Stimulated activated CD4-positive, alpha-beta T cell treated with anti-CD3 and anti-CD28 coated beads, Interleukin-2, amount 100 ng/mL, for 4 hours (primary cell): ENCODE data around the gene PFDN5.
"Not testable (repeated sequence)": the region's sequence is repeated elsewhere in the genome, so short reads cannot be mapped to it uniquely, and the experiment has no call there.

ENCODE experiments used
- DNase-seq: peaks from one replicate; pipeline ENCODE4 v3.0.0-alpha.2; 2020; ENCODE audit warnings: low read depth

The PFDN5 gene

GRCh38 chr12:53328043-53328435 is 32.7 kb downstream of the PFDN5 start:
- no peak for DNase-seq

- no peak for DNase-seq
These were observed 35.3 kb downstream of the PFDN5 start for GRCh38 chr12:53330671-53331070.

GRCh38 chr12:53332339-53332738 is 37.0 kb downstream of the PFDN5 start:
- DNase-seq = not testable (repeated sequence)

- DNase-seq = no peak
These were observed 37.4 kb downstream of the PFDN5 start for GRCh38 chr12:53332744-53333143.

- DNase-seq = no peak
These were observed 37.9 kb downstream of the PFDN5 start for GRCh38 chr12:53333289-53333688.

GRCh38 chr12:53333845-53334244 is 38.5 kb downstream of the PFDN5 start:
- no peak for DNase-seq

- DNase-seq = no peak
These were observed 39.5 kb downstream of the PFDN5 start for GRCh38 chr12:53334822-53335221.

- DNase-seq = no peak
These were observed 40.9 kb downstream of the PFDN5 start, which contains the start of gene SP7 for GRCh38 chr12:53336181-53336681. TSS of gene SP7 (minus strand) at chr12:53336354. CDS start at chr12:53335646, 708 bp downstream.

- DNase-seq = no peak
These were observed 42.7 kb downstream of the PFDN5 start for GRCh38 chr12:53338017-53338416.

GRCh38 chr12:53338916-53339315 is 43.6 kb downstream of the PFDN5 start:
- DNase-seq = no peak

GRCh38 chr12:53340398-53340797 is 45.1 kb downstream of the PFDN5 start:
- no peak for DNase-seq

GRCh38 chr12:53343449-53343848 is 48.1 kb downstream of the PFDN5 start:
- DNase-seq = no peak

- DNase-seq = no peak
These were observed 48.6 kb downstream of the PFDN5 start for GRCh38 chr12:53343969-53344368.

GRCh38 chr12:53344487-53344823 is 49.1 kb downstream of the PFDN5 start:
- no peak for DNase-seq

GRCh38 chr12:53344824-53345485 is 49.6 kb downstream of the PFDN5 start:
- peak; percentile 52 for DNase-seq

- DNase-seq = no peak
These were observed 50.3 kb downstream of the PFDN5 start for GRCh38 chr12:53345486-53346188.

- DNase-seq = no peak
These were observed 51.1 kb downstream of the PFDN5 start for GRCh38 chr12:53346491-53346890.

GRCh38 chr12:53347905-53348304 is 52.6 kb downstream of the PFDN5 start:
- DNase-seq = no peak
